Hepatocyte (in vitro differentiated cells): ENCODE measurements around the gene OR2S2. TPM values are rescaled to one million over a fixed set of nuclear protein-coding genes. Genes with fewer than 3 reads are reported as not detected.

Source experiments
- DNase-seq: peaks from one replicate; pipeline ENCODE4 v3.0.0-alpha.2; 2016; ENCODE audit warnings: low spot score
- H2AFZ ChIP-seq: fragments of 200-600 bp; sonication (generic); 2 replicates; pipeline ENCODE4 v1.6.0; 2016; ENCODE audit warnings: antibody characterized with exemption, mild to moderate bottlenecking
- H3K27ac ChIP-seq: fragments of 200-600 bp; sonication (generic); 2 replicates; pipeline ENCODE4 v1.5.1; 2016; ENCODE audit warnings: mild to moderate bottlenecking
- H3K27me3 ChIP-seq: fragments of 200-600 bp; sonication (generic); 2 replicates; pipeline ENCODE4 v1.6.1; 2016
- H3K36me3 ChIP-seq: fragments of 200-600 bp; sonication (generic); replicated peaks from 2 replicates; pipeline ENCODE4 v1.5.1; 2016; ENCODE audit warnings: low read depth; ENCODE audit not compliant: insufficient read depth
- H3K4me1 ChIP-seq: fragments of 200-600 bp; sonication (generic); 2 replicates; pipeline ENCODE4 v1.5.1; 2016; ENCODE audit warnings: mild to moderate bottlenecking, moderate library complexity; ENCODE audit not compliant: insufficient read depth
- H3K4me2 ChIP-seq: fragments of 200-600 bp; sonication (generic); 2 replicates; pipeline ENCODE4 v1.6.0; 2016
- H3K4me3 ChIP-seq: fragments of 200-600 bp; sonication (generic); 2 replicates; pipeline ENCODE4 v1.5.1; 2016; ENCODE audit warnings: mild to moderate bottlenecking
- H3K79me2 ChIP-seq: fragments of 200-600 bp; sonication (generic); 2 replicates; pipeline ENCODE4 v1.6.0; 2017; ENCODE audit warnings: mild to moderate bottlenecking
- H3K9me2 ChIP-seq: fragments of 200-600 bp; sonication (generic); replicated peaks from 2 replicates; pipeline ENCODE4 v1.6.0; 2017; ENCODE audit warnings: mild to moderate bottlenecking; ENCODE audit not compliant: insufficient read depth
- H3K9me3 ChIP-seq: fragments of 200-600 bp; sonication (generic); 2 replicates; pipeline ENCODE4 v1.5.1; 2016; ENCODE audit warnings: low read depth, mild to moderate bottlenecking
- H4K20me1 ChIP-seq: fragments of 200-600 bp; sonication (generic); 2 replicates; pipeline ENCODE4 v1.6.0; 2016; ENCODE audit warnings: mild to moderate bottlenecking; ENCODE audit not compliant: insufficient read depth, poor library complexity, severe bottlenecking
- EZH2 ChIP-seq: fragments of 200-600 bp; sonication (generic); IDR thresholded peaks from 2 replicates; pipeline ENCODE4 v1.6.1; 2016; ENCODE audit warnings: antibody characterized with exemption, mild to moderate bottlenecking, borderline replicate concordance
- EZH2phosphoT487 ChIP-seq: fragments of 200-600 bp; sonication (generic); IDR thresholded peaks from one replicate; pipeline ENCODE4 v1.6.1; 2018; ENCODE audit warnings: antibody characterized with exemption, mild to moderate bottlenecking, low read depth, moderate library complexity; ENCODE audit not compliant: unreplicated experiment, severe bottlenecking
- WGBS: methylation state at CpG from one replicate; pipeline ENCODE4 v1.1.6; 2016; ENCODE audit warnings: low lambda C conversion rate; ENCODE audit errors: missing lambda C conversion rate; 5-methylcytosine and 5-hydroxymethylcytosine counted together
- polyA plus RNA-seq: library from polyadenylated mRNA; unstranded; fragments of >200 nt; fragmentation: Nextera tagmentation; extraction: Ambion mirVana; gene quantifications from 2 replicates; pipeline ENCODE4 v1.2.1, GENCODE V29; 2016
- total RNA-seq: library from RNA; depleted of rRNA; stranded (reverse); fragments of >200 nt; gene quantifications from 2 replicates; pipeline ENCODE4 v1.2.3, GENCODE V29; 2014
- TF ChIP-seq, protein P1 (sequence below): fragments of 200-600 bp; sonication (generic); IDR thresholded peaks from 2 replicates; pipeline ENCODE4 v1.5.1; 2016; ENCODE audit warnings: antibody characterized with exemption, mild to moderate bottlenecking; ENCODE audit not compliant: poor library complexity

Gene OR2S2
- total and polyA plus RNA-seq, 2 experiments from 2014 or later = 0.27 TPM; not detected in 1

DNA sequence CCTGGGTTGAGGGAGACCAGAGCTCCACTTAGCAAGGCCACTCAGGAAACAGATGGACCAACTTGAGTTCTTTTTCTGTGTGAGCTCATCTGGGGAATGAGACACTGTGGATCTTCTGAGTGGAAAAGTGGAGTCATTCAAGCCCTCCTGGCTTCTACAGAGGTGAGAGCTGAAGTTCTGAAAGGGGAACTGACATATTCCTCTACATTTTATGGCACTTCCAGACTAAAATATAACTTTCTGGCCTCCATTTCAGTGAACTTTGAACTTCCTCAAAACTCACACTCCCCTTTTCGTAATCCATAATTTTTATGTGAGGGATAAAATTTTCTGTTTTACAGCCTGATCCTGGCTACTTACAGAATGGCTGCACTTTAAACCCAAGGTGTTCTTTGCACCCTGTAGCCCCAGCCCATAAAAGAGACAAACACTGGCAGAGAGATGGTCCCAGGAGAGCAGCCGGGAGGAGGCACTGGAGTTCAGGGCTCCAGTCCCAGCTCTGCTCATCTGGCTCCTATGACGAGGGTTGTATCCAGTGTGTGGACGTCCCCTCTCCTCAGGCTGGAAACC is 37.8 kb downstream of the OR2S2 start:
- Histone ChIP-seq H3K9me3 (no peaks in the 10 kb centered on the region), H3K27me3 (no peaks in the 10 kb centered on the region), H3K9me2 (no peaks in the 10 kb centered on the region), H3K4me2 (peak overlapping the region; percentile 27), H3K4me3 (no peak overlapping the region), H2AFZ (no peak overlapping the region), H3K36me3 (no peaks in the 10 kb centered on the region), H3K27ac (peak overlapping the region; percentile 87), H4K20me1 (no peaks in the 10 kb centered on the region), H3K4me1 (peaks cover 23% of the 10 kb centered on the region), H3K79me2 (no peaks in the 10 kb centered on the region)
- TF ChIP-seq EZH2phosphoT487 = no peak
- TF ChIP-seq, protein P1, sequence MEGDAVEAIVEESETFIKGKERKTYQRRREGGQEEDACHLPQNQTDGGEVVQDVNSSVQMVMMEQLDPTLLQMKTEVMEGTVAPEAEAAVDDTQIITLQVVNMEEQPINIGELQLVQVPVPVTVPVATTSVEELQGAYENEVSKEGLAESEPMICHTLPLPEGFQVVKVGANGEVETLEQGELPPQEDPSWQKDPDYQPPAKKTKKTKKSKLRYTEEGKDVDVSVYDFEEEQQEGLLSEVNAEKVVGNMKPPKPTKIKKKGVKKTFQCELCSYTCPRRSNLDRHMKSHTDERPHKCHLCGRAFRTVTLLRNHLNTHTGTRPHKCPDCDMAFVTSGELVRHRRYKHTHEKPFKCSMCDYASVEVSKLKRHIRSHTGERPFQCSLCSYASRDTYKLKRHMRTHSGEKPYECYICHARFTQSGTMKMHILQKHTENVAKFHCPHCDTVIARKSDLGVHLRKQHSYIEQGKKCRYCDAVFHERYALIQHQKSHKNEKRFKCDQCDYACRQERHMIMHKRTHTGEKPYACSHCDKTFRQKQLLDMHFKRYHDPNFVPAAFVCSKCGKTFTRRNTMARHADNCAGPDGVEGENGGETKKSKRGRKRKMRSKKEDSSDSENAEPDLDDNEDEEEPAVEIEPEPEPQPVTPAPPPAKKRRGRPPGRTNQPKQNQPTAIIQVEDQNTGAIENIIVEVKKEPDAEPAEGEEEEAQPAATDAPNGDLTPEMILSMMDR = peak; percentile 7
- DNase-seq = peak; percentile 68
- WGBS = 71% methylated on average over 4 of the region's 4 CpGs

DNA sequence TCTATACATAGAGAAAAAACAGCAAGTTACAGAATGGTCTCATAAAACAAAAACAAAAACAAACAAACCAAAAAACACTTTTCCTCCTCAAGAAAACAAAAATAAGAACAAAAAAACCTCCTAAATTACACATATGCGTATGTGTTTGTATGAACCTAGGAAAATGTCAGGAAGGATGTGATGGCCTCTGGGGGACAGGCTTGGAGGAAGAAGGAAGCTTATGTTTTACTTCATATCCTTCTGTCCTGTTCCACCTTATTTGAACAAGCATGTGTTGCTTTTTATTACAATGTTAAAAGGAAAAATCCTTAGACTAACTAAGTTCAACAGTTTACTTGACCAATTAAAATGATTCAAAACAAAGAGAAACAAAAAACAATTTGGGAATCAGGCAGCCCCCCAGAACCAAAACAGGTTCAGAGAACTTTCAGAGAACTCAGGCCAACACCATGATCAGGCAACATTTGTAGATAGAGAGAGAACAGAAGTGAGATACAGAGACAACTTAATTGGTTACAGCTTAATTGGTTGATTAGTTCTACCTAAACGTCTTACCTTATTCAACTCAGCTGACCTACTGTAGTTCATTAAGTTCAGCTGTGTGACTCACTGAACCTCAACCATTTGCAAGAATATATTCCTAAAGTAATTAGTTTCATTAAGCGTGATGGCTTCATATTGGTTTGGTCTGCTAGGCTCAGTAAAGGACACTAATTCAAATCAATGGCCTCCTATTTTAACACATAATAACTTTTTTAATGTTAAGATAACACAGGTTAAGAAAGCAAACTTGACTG is 38.5 kb downstream of the OR2S2 start:
- no peaks in the 10 kb centered on the region for H3K9me3 ChIP-seq
- H3K9me2 ChIP-seq = no peaks in the 10 kb centered on the region
- H3K27me3 ChIP-seq = no peaks in the 10 kb centered on the region
- no peaks in the 10 kb centered on the region for H4K20me1 ChIP-seq
- H3K4me2 ChIP-seq = peak overlapping the region; percentile 27
- TF ChIP-seq EZH2phosphoT487 = no peak
- TF ChIP-seq, protein P1 = no peak
- TF ChIP-seq EZH2 = no peak
- no peak overlapping the region for H2AFZ ChIP-seq
- no peak for DNase-seq
- H3K27ac ChIP-seq = peak overlapping the region; percentile 87
- no peaks in the 10 kb centered on the region for H3K79me2 ChIP-seq
- H3K4me1 ChIP-seq = peaks cover 28% of the 10 kb centered on the region
- no peak overlapping the region for H3K4me3 ChIP-seq
- WGBS = 75% methylated on average over 3 of the region's 3 CpGs
- no peaks in the 10 kb centered on the region for H3K36me3 ChIP-seq

DNA sequence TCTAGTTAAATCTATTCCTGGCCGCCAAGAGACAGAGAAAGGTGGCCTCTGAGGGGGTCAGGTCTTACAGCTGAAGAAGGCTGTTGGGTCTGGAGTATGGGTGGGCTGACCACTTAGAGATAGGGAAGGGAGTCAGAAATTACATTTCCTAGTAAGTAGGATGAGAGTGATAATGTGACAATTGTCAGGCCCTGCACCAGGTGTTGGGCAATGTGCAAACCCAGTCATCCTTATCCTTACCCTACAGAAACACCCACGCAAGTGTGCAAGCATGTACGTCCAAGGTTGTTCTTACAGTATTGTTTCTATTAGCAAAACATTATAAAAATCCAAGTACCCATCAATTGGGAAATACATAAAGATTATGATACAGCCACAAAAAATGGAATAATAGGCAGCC is 39.2 kb downstream of the OR2S2 start:
- Histone ChIP-seq H3K9me3 (no peaks in the 10 kb centered on the region), H2AFZ (no peak overlapping the region), H3K4me3 (no peak overlapping the region), H3K27me3 (no peaks in the 10 kb centered on the region), H4K20me1 (no peaks in the 10 kb centered on the region), H3K36me3 (no peaks in the 10 kb centered on the region), H3K27ac (peak overlapping the region; percentile 87), H3K4me2 (peak overlapping the region; percentile 27), H3K79me2 (no peaks in the 10 kb centered on the region), H3K4me1 (peaks cover 28% of the 10 kb centered on the region), H3K9me2 (no peaks in the 10 kb centered on the region)
- DNase-seq = no peak
- 91% methylated on average over 3 of the region's 3 CpGs for WGBS
- TF ChIP-seq EZH2phosphoT487 = no peak
- TF ChIP-seq, protein P1 = no peak
- no peak for TF ChIP-seq EZH2
